ENCODE measurements around the gene CITED2. TPM values are rescaled to one million over a fixed set of nuclear protein-coding genes. Genes with fewer than 3 reads are reported as not detected.

CITED2 gene
- total RNA-seq, 1 donor from 2014 or later: 449 TPM

GRCh38 chr6:139391709-139392108 lies 17.3 kb upstream of the CITED2 start:
- Mint-ChIP-seq H3K4me1 (ENCODE audit: low read depth, unreplicated experiment) (peaks cover 17% of the 10 kb centered on the region), H3K9me3 (ENCODE audit: unreplicated experiment) (no peaks in the 10 kb centered on the region), H3K36me3 (ENCODE audit: low read depth, unreplicated experiment) (no peaks in the 10 kb centered on the region), H3K4me3 (ENCODE audit: unreplicated experiment) (no peak overlapping the region), H3K27me3 (ENCODE audit: low read depth, unreplicated experiment) (no peaks in the 10 kb centered on the region), H3K27ac (ENCODE audit: unreplicated experiment) (peak overlapping the region; percentile 26)
- H3K27ac ChIP-seq (ENCODE audit: low read depth, low read length): no peak overlapping the region
- H3K4me2 ChIP-seq (ENCODE audit: low read length): no peak overlapping the region
- H3K79me2 ChIP-seq (ENCODE audit: insufficient read depth, low read length): no peaks in the 10 kb centered on the region
- no peak overlapping the region for H3K9ac ChIP-seq (ENCODE audit: low read length)
- no peak overlapping the region for H2AFZ ChIP-seq (ENCODE audit: low read depth, low read length)
- H3K27me3 ChIP-seq (ENCODE audit: insufficient read depth, low read length): no peaks in the 10 kb centered on the region
- H3K4me1 ChIP-seq (ENCODE audit: insufficient read depth, low read length): peaks cover 3% of the 10 kb centered on the region
- no peaks in the 10 kb centered on the region for H3K9me3 ChIP-seq (ENCODE audit: insufficient read depth, low read depth, low read length)
- TF ChIP-seq EZH2 (IDR thresholded peaks at IDR 0.05; ENCODE audit: insufficient read depth, low read length): no peak
- DNase-seq (ENCODE audit: low read depth) (no peak), FAIRE-seq (no peak)
- H3K36me3 ChIP-seq (ENCODE audit: insufficient read depth, low read length): no peaks in the 10 kb centered on the region
- no peak overlapping the region for H3K4me3 ChIP-seq (ENCODE audit: insufficient read depth, low read depth, low read length)
- H4K20me1 ChIP-seq (ENCODE audit: insufficient read depth, low read length): no peaks in the 10 kb centered on the region

- Histone ChIP-seq H3K4me1 (ENCODE audit: insufficient read depth, low read length) (peaks cover 3% of the 10 kb centered on the region), H3K4me2 (ENCODE audit: low read length) (no peak overlapping the region), H3K27me3 (ENCODE audit: insufficient read depth, low read length) (no peaks in the 10 kb centered on the region), H3K79me2 (ENCODE audit: insufficient read depth, low read length) (no peaks in the 10 kb centered on the region), H3K27ac (ENCODE audit: low read depth, low read length) (no peak overlapping the region), H4K20me1 (ENCODE audit: insufficient read depth, low read length) (no peaks in the 10 kb centered on the region), H3K9ac (ENCODE audit: low read length) (no peak overlapping the region), H3K36me3 (ENCODE audit: insufficient read depth, low read length) (no peaks in the 10 kb centered on the region), H2AFZ (ENCODE audit: low read depth, low read length) (no peak overlapping the region), H3K9me3 (ENCODE audit: insufficient read depth, low read depth, low read length) (no peaks in the 10 kb centered on the region), H3K4me3 (ENCODE audit: insufficient read depth, low read depth, low read length) (no peak overlapping the region)
- no peak for DNase-seq (ENCODE audit: low read depth)
- Mint-ChIP-seq H3K27ac (ENCODE audit: unreplicated experiment) (no peak overlapping the region), H3K4me1 (ENCODE audit: low read depth, unreplicated experiment) (peaks cover 15% of the 10 kb centered on the region), H3K9me3 (ENCODE audit: unreplicated experiment) (no peaks in the 10 kb centered on the region), H3K27me3 (ENCODE audit: low read depth, unreplicated experiment) (no peaks in the 10 kb centered on the region), H3K4me3 (ENCODE audit: unreplicated experiment) (no peak overlapping the region), H3K36me3 (ENCODE audit: low read depth, unreplicated experiment) (no peaks in the 10 kb centered on the region)
- no peak for FAIRE-seq
- no peak for TF ChIP-seq EZH2 (IDR thresholded peaks at IDR 0.05; ENCODE audit: insufficient read depth, low read length)
- TF ChIP-seq CTCF (IDR thresholded peaks at IDR 0.05; ENCODE audit: insufficient read depth, low read depth, low read length): no peak
Measured at GRCh38 chr6:139390447-139390846, 16.0 kb upstream of the CITED2 start.

- Mint-ChIP-seq H3K27me3 (ENCODE audit: low read depth, unreplicated experiment) (no peaks in the 10 kb centered on the region), H3K27ac (ENCODE audit: unreplicated experiment) (no peak overlapping the region), H3K4me1 (ENCODE audit: low read depth, unreplicated experiment) (peaks cover 7% of the 10 kb centered on the region), H3K36me3 (ENCODE audit: low read depth, unreplicated experiment) (no peaks in the 10 kb centered on the region), H3K4me3 (ENCODE audit: unreplicated experiment) (no peak overlapping the region), H3K9me3 (ENCODE audit: unreplicated experiment) (no peaks in the 10 kb centered on the region)
- peaks cover 3% of the 10 kb centered on the region for H3K4me1 ChIP-seq (ENCODE audit: insufficient read depth, low read length)
- no peak overlapping the region for H3K27ac ChIP-seq (ENCODE audit: low read depth, low read length)
- H2AFZ ChIP-seq (ENCODE audit: low read depth, low read length): no peak overlapping the region
- H3K4me3 ChIP-seq (ENCODE audit: insufficient read depth, low read depth, low read length): no peak overlapping the region
- no peaks in the 10 kb centered on the region for H4K20me1 ChIP-seq (ENCODE audit: insufficient read depth, low read length)
- DNase-seq (ENCODE audit: low read depth) (no peak), FAIRE-seq (no peak)
- H3K9me3 ChIP-seq (ENCODE audit: insufficient read depth, low read depth, low read length): no peaks in the 10 kb centered on the region
- TF ChIP-seq EZH2 (IDR thresholded peaks at IDR 0.05; ENCODE audit: insufficient read depth, low read length) (no peak), CTCF (IDR thresholded peaks at IDR 0.05; ENCODE audit: insufficient read depth, low read depth, low read length) (no peak)
- no peaks in the 10 kb centered on the region for H3K36me3 ChIP-seq (ENCODE audit: insufficient read depth, low read length)
- H3K4me2 ChIP-seq (ENCODE audit: low read length): no peak overlapping the region
- H3K27me3 ChIP-seq (ENCODE audit: insufficient read depth, low read length): no peaks in the 10 kb centered on the region
- no peak overlapping the region for H3K9ac ChIP-seq (ENCODE audit: low read length)
- H3K79me2 ChIP-seq (ENCODE audit: insufficient read depth, low read length): no peaks in the 10 kb centered on the region
Measured at GRCh38 chr6:139388384-139388783, 13.9 kb upstream of the CITED2 start.
